Medulla oblongata (tissue), 1 donor: ENCODE results near the gene HSPB6.

Experiments
- DNase-seq: peaks from one replicate; pipeline ENCODE4 v3.0.0-alpha.2; 2015; ENCODE audit errors: extremely low spot score

HSPB6 gene

DNA sequence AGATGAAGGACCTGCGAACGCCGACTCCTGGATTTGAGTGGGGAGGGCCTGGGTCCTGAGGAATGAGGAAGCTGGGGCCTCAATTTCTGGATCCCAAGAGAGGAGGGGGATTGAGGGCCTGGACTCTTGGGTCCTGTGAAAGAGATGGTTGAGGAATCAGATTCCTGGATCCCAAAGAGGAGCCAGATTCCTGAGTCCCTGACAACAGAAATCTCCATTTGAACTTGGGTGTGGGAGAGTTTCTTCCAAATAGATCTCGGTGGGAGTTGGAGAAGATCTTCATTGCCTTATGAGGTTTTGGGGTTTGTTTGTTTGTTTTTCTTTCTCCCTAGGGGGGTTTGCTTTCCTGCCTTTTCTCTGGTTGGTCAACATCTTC, 10.8 kb downstream of the HSPB6 start:
- DNase-seq, result no peak

DNA sequence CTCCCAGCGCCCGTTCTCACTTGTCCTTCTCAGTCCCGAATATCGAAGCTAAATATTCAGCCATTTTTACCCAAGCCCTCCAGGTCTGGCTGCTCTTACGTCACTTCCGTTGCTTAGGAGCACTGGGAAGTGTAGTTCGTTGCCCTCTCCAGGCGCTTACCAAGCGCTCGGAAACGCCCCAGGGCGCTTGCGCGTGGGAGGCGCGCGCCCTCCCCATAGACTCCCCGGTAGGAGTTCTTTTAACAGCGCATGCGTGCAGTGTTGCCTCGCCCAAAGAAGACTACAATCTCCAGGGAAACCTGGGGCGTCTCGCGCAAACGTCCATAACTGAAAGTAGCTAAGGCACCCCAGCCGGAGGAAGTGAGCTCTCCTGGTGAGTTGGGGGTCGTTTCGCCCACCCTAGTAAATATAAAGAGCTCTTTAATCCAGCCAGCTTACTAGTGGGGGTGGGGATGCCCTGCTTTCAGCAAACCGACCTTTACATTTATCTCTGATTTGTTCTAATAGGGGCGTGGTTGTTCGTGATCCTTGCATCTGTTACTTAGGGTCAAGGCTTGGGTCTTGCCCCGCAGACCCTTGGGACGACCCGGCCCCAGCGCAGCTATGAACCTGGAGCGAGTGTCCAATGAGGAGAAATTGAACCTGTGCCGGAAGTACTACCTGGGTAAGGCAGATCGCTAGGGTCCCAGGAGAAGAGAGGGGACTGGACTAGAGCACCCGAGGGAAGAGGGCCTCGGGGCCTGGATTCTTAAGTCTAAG, 11.3 kb downstream of the HSPB6 start, which contains the start of the genes PSENEN and U2AF1L4:
PSENEN (plus strand) TSS at position 324 of the 759 bp plus-strand sequence; CDS start at position 604, 280 bp downstream.
U2AF1L4 (minus strand) TSS at position 91 of the 759 bp plus-strand sequence; CDS start at position 64, 27 bp downstream.
- DNase-seq, result peak; percentile 100

DNA sequence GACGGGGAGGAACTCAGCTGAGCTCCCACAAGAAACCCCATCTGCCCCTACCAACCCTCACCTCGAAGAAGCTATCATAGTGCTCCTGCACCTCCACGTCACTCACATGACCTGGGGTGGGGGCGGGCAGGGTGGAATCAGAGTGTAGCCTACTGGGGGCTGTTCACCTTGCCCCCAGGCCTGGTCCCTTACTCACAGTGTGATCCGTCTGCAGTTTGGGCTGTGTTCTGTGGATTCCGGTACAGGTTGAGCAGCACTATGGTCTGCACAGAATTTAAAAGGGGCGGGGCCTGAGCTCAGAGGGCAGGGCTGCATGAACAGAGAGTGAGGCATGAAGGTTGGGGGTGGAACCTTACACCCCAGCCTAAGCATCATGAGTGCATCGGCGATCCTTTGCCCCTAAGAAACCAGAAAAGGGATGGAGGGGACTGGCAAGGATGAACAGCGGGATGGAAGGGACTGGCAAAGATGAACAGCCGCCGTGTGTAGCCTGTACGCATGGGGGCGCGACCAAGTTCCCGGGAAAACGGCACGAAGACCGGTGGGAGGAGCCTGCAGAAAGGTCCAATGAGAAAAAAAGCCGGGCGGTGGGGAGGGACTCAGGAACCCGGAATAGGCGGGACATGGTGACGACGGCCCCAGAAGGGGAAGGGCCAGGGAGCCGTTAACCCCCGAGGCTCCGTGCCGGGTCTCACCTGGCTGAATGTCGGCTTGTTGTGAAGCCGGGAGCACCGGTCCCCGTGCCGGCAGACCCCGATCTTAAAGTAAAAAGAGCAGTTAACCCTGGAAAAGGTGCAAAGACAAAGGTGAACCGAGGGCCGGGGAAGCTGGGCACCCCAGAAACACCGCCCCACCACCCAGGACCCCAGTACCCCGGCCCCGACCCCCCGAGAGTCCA, 12.2 kb downstream of the HSPB6 start:
- peak; percentile 98 for DNase-seq

DNA sequence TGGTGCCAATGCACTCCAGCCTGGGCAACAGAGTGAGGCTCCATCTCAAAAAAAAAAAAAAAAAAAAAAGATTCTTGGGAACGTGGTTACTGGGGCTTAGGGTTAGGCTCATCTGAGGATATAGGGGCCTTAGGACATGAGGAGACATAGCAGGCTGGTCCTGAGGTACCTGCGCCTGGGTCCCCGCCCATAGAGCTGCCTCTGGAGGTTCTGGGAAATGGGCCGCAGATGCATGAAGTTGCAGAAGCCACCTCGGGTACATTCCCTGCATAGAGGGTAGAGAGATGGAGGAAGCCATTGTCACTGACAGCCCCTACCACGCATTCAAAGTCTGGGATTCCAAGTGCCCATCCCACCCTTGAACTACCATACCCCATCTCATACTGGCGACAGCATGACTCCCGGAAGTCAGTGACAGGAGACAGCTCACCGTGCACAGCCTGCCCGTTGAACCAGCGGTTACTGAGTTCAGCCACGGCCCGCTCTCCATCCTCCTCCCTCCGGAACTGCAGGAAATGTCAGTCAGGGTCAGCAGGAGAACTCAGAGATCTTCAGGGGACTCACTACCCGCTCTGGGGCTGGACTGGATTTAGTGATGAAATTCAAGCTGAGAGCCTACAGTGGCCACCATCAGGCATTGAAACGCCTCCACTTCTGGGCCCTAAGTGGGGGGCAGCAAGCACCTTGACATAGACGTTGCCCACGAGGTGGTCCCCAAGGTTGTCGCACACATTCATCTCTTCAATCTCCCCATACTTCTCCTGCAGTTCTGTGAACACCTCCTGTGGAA, 13.0 kb downstream of the HSPB6 start:
- no peak for DNase-seq

DNA sequence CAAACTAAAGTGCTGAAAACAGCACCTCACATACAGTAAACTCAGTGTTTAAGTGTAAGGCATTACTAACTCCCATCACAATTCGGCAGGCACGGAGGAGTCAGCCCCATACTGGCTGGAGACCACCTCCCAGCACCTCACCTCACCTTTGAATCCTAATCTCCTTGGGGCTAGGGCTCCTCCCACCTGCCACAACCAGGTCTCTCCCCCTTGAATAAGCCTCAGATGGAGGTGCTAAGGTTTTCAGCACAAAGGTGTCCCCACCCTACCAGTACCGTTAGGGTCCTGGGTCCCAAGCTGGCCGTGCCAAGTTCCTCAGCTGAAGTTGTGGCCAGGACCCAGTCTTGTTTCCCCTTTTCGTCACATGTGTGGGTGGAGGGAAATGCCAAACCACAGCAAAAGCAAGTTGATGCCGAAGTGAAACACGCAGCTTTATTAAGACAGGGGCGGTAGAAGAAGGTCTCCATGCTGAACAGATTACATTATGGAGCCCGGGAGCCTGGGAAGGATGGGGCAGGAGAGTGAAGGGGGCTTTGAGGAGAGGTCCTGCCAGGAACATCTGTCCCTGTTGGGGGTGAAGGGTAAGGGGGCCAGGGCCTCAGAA, 14.6 kb downstream of the HSPB6 start, which contains the start of gene IGFLR1:
IGFLR1 (minus strand) TSS at position 332 of the 604 bp plus-strand sequence. CDS start 1,272 bp downstream, outside the sequence.
- DNase-seq, result peak; percentile 77

DNA sequence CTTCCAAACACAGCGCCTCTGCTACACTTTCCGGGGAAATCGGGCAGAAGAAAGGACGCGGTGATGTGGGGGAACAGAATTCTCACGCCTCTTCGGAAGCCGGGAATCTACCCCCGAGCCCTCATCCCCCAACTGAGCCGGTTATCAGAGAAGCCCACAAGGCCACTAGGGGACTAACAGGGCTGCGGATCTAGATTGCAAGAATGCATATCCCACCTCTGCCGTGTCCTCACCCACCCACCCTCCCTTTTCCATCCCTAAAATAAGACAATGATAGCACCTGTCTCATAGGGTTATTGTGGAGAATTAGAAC, 15.7 kb downstream of the HSPB6 start:
- no peak for DNase-seq

DNA sequence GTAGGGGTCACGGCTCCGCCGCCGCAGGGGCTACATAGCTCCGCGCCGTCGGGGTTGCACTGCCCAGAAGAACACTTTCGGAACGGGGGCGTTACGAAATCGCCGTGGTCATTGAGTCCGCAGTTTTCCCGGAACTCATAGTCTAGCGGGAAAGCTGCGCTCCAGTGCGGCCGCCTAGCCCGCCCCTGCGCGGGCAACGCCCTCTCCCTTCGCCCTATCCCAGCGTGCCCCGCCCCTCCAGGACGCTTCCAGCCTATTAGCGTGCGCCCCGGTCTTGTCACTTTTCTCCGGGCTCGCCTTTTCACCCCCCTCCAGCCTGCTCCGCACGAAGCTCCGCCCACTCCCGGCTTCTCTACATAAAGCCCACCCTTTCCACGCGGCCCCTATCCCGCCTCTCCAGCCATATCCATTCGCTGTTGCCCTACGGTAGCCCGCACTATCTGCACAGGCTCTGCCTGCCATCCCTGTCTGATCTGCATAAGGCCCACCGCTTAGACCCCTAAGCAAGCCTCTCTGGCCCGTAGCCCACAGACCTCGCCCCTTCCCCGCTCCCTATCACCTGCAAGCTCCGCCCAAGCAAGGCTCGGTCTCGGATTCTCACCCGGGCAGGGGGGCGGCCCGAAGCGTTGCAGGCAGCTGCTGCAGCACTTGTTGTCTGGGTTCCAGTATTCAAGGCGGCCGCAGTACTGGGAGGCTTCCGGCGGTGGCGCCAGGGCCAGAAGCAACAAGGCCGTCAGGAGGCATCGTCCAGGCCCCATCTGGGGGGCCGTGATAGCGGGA, 16.2 kb downstream of the HSPB6 start:
- DNase-seq, result peak; percentile 99

DNA sequence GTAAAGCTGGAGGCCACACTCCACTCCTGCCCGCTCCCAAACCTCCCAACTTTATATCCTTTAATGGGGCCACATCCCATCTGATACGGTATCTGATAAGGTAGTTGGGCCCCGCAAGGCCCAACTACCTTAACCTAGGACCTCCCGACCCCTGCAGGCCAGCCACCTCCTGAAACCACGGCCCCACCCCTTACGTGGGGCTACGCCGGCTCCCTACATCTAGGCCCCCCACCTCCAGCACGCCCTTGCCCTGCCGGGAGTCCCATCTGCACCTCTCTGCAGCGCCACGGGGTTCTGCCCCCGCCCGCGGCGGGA, 16.8 kb downstream of the HSPB6 start:
- no peak for DNase-seq

DNA sequence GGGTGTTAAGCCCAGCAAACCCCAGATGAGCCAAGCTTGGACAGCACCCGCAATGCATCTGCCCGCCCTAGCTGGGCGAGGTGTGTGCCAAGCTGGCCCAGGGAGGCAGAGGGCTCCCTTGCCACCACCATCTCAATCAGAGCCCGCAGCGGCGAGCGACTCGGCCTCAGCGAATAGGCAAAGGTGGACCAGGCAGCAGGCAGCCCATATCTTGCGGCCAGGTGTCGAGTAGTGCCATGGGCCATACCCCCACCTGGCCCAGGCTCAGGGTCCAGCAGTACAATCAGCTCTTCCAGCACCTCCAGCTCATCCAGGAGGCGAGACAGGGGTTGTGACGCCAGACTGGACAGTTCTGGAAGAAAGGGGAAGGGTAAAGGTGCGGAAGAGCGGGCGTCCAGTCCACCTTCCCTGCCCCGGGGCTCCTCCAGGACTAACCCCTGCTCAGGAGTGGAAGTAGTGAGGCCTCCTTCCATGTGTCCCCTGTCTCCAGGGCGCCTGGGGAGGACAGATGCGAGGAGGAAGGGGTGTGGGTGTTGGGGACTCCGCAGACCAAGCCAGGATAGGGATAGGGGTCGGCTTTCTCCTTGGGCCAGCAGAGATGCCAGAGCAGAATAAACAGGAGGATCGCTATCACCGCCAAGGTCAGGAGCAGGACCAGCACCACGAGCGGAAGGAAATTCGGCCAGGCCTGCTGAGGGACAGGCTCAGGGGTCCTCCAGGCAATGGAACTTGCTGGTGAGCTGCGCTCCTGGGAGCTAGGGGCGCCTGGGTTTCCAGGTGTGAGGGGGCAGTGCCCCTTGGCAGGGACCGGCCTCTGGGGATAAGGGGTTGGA, 17.3 kb downstream of the HSPB6 start:
- DNase-seq, result no peak

DNA sequence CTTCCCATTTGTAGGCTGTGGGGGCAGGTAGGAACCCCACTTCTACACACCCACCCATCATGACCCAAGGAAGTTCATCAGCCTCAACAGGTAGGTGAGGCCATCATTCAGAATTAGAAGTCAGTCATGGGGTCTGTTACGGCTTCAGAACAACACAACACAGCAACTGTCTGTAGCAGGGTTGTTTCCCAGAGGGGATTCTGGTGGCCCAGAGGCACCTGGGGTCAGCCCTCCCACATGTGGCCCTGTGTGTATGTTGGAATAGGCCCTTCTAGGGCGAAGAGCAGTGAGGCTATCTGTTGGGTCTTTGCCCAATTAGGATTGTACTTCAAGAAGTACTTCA, 18.0 kb downstream of the HSPB6 start:
- DNase-seq, result no peak

DNA sequence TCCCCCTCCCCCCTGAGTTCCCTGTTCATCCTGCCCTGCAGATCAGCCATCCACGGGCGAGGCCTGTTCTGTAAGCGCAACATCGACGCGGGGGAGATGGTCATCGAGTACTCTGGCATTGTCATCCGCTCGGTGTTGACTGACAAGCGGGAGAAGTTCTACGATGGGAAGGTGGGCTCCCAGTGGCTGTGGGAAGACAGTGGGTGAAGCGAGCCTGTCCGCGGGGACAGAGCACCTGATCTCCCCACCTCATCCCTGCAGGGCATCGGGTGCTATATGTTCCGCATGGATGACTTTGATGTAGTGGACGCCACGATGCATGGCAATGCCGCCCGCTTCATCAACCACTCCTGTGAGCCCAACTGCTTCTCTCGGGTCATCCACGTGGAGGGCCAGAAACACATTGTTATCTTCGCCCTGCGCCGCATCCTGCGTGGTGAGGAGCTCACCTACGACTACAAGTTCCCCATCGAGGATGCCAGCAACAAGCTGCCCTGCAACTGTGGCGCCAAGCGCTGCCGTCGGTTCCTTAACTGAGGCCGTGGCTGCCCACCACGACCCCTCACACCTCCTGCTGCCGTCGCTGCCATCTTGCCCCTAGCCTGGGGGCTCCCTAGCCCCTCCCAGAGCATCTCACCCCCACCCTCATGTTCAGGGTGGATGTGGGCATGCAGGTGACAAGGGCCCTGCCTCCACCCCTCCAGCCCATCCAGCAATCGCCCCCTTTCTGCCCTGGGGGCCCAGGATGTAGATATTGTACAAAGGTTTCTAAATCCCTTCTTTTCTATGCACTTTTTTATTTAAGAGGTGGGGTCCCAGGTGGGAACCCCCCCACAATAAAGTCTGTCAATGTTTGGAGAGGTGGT, 18.6 kb downstream of the HSPB6 start:
- DNase-seq, result no peak

DNA sequence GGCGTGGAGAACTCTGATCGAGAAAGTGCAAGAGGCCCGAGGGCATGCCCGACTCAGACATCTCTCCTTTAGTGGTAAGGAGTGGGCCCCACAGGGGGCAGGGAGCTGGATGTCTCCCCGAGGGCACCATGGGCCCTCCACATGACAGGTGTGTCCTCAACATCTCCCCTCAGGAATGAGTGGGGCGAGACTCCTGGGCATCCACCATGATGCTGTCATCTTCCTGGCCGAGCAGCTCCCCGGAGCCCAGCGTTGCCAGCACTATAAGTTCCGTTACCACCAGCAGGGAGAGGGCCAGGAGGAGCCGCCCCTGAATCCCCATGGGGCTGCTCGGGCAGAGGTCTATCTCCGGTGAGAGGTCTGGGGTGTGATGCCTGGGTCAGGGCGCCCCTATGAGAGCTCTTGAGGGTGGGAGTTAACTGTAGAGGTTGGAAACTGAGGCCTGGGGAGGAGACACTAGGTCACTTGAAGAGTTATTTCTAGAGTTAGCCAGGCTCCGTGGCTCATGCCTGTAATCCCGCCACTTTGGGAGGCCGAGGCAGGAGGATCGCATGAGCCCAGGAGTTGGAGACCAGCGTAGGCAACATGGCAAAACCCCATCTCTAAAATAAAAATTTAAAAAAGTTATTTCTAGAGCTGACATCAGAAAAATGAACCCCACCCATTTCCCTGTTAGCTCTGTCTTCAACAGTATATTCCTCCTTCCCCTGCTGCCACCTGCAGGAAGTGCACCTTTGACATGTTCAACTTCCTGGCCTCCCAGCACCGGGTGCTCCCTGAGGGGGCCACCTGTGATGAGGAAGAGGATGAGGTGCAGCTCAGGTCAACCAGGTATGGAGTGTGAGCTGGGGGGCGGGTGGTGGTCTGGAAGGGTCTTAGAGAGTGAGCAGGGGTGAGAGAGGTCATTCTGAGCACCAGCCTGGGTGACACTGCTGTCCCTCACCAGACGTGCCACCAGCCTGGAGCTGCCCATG, 19.6 kb downstream of the HSPB6 start:
- no peak for DNase-seq

DNA sequence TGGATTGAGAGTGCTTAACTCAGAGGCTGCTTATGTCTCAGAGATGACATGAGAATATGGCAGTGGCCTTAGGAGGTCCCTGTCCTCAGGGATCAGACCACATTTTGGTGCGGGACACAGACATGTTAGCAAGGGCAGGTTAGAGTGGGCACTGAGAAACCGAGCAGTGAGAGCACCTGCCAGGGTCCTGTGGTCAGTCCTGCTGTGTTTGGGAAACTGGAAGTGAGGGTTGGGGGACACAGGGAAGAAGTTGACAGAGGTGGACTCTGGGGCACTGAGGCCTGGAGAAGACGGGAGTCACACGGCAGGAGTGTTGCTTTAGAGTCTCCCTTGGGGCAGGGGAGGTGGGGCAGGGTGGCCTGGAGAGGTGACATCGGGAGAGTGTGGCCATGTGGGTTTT, 21.9 kb downstream of the HSPB6 start:
- no peak for DNase-seq

DNA sequence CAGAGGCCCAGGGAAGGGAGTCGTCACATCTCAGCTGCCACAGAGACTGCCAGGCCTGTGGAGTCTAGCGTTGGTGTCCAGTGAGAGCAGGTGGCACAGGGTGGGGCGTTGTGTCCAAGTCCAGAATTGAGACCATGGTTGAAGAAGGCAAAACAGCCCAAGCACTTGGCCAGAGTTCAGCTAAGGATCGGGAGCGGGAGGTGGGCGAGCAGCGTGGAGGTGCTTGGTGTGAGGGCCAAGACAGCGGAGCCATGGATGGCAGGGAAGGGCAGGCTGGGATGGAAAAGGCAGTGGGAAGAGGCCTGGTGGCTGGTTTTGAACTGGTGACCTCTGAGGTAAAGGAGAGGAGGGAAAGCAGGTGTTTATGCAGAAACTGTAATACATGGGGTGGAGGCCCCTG, 22.6 kb downstream of the HSPB6 start:
- no peak for DNase-seq

DNA sequence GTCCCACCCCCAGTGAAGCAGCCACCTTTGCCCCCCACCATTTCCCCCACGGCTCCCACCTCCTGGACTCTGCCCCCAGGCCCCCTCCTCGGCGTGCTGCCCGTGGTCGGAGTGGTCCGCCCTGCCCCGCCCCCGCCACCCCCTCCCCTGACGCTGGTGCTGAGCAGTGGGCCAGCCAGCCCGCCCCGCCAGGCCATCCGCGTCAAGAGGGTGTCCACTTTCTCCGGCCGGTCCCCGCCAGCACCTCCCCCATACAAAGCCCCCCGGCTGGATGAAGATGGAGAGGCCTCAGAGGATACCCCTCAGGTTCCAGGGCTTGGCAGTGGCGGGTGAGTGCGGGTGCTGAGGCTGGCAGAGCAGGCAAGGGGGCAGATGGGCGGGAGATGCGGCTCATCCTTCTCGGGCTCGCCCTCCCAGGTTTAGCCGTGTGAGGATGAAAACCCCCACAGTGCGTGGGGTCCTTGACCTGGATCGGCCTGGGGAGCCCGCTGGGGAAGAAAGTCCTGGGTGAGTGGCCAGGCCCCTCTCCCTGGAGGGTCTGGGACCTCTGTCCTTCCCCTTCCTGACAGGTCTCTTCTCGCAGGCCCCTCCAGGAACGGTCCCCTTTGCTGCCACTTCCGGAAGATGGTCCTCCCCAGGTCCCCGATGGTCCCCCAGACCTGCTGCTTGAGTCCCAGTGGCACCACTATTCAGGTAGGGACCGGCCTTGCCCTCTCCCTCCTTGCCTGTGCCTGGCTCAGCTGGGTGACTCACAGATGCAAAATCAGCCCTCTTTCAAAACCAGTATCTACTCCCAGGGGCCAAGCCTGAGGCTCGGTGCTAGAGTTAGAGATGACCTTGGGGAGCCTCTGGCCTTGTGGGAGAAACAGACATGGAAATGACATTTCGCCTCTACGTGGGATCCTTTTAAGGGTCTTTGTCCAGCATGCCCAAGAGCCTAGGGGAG, 23.4 kb downstream of the HSPB6 start:
- DNase-seq, result no peak

DNA sequence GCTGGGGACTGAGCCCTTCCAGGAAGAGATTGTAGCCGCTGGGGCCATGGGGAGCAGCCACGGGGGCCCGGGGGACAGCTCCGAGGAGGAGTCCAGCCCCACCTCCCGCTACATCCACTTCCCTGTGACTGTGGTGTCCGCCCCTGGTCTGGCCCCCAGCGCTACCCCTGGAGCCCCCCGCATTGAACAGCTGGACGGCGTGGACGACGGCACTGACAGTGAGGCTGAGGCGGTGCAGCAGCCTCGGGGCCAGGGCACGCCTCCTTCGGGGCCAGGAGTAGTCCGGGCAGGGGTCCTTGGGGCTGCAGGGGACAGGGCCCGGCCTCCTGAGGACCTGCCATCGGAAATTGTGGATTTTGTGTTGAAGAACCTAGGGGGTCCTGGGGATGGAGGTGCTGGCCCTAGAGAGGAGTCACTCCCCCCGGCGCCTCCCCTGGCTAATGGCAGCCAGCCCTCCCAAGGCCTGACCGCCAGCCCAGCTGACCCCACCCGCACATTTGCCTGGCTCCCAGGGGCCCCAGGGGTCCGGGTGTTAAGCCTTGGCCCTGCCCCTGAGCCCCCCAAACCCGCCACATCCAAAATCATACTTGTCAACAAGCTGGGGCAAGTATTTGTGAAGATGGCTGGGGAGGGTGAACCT, 24.2 kb downstream of the HSPB6 start:
- no peak for DNase-seq
